ENCODE data around the gene ADAM23.

Gene ADAM23

DNA sequence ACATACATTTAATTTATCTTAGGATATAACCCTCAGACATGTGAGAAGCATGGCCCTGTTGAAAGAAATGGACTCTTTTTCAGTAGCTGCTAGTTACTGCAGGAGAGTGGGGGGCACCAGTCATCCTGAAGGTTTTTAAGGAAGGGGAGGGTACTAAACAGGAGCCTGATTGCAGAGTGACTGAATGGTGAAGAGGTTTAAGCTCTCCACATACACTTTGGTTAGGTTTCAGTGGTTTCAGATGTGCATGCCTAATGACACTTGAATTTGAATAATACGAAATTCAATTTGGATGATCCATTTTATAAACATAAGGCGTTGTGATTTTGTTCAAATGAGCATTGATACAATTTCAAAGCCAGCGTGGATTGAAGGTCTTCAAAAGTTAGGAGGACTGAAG lies 188.0 kb downstream of the ADAM23 start:
- H3K27ac ChIP-seq, result no peak overlapping the region
- TF ChIP-seq, protein P1, sequence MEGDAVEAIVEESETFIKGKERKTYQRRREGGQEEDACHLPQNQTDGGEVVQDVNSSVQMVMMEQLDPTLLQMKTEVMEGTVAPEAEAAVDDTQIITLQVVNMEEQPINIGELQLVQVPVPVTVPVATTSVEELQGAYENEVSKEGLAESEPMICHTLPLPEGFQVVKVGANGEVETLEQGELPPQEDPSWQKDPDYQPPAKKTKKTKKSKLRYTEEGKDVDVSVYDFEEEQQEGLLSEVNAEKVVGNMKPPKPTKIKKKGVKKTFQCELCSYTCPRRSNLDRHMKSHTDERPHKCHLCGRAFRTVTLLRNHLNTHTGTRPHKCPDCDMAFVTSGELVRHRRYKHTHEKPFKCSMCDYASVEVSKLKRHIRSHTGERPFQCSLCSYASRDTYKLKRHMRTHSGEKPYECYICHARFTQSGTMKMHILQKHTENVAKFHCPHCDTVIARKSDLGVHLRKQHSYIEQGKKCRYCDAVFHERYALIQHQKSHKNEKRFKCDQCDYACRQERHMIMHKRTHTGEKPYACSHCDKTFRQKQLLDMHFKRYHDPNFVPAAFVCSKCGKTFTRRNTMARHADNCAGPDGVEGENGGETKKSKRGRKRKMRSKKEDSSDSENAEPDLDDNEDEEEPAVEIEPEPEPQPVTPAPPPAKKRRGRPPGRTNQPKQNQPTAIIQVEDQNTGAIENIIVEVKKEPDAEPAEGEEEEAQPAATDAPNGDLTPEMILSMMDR (conservative IDR thresholded peaks at IDR 0.05), result no peak

DNA sequence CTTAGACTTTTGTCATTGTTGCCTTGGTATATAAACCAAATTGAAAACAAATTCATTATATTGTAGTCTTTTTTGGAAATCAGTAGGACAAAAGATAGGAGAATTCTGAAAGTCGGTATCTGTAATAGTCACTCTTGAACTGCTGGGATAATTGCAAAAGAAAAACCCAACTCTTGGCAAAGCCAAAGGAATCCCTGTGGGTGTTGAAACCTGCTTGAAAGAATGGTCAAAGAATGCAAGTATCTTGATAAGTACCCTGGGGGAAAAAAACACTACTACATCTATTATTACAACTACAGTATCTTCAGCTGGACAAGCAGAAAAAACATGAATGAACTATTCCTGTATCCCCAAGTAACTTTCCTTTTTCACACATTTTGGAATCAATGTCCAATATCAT lies 191.7 kb downstream of the ADAM23 start:
- no peak overlapping the region for H3K27ac ChIP-seq
- TF ChIP-seq, protein P1 (conservative IDR thresholded peaks at IDR 0.05), result no peak

DNA sequence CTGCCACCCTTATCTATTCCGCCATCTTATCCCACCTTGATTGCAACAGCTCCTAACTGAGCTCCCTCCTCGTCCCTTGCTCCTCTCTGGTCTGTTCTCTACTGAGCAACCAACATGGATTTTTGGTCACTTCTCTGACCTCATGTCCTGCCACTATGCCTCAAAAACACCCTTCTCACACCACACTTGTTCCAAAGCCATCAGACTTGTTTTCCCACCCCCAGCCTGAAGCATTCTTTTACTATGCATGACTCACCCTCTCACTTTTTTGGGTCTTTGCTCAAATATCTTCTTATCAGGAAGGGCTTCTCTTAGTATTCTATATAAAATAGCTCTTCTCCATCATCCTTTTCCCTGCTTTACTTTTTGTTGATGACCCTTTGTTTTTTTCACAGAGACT lies 196.3 kb downstream of the ADAM23 start:
- no peak overlapping the region for H3K27ac ChIP-seq
- TF ChIP-seq, protein P1 (conservative IDR thresholded peaks at IDR 0.05), result no peak

DNA sequence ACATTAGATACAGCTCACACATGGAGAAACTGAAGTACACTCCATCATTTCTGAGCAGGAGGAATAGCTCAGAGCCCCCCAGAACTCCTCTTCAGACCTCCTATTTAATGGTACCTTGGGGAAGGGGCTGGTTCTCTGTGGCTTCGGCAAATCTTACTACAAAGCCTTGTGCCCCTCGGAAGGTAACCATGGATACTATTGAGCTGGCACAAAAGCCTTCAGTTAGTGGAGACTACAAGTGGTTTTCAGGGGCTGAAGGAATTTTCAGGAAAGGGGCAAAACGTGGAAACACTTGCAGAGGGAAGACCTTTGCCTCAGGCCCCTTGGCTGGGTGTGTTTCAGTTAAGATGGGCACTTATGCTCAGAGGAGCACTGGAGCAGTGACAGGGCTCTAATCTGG lies 197.9 kb downstream of the ADAM23 start:
- TF ChIP-seq, protein P1 (conservative IDR thresholded peaks at IDR 0.05), result no peak

DNA sequence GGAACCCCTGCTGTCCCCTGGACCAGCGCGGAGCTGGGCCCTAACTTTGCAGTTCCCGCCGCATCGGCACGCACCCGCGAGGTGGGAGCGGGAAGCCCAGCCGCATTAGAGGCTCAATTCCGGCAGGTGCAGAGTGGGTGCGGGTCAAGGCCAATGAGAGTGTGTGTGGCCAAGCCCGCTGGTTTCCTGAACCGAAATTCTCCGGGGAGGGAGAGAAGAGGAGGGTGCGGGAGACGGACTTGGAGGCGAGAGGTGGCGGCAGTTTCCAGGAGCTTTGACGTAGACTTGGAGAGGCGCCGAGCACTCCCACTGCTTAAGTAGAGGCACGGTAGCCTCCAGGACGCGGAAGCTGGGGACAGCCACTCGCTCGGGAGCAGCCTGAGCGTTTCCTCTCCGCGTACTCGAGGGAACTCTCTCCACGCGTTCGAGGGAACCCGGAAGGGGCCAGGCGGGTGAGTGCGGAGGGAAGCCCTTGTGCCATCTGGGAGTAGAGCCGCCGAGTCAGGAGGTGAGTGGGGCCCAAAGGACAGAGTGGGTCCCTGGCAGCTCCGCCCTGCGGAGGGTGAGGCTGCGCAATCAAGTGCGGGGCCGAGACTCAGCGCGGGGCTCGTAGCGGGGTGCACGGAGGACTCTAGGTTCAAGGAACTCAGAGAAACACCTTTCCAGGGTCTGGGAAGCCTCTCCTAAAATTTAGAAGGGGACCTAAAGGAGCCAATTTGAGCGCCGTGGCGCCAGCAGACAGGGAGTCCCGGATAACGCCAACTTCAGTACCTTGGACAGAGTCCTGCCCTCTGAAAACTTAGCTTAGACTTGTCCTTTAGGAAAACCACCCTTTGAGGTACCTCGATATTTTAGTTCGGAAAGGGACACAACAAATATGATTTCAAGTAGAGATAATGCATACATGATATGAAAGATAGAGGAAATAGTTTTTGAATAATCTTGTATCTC lies 199.0 kb downstream of the ADAM23 start, which contains the start of gene FAM237A:
Gene FAM237A (plus strand): TSS at position 413 of the 951 bp plus-strand sequence. CDS start 1,750 bp downstream, outside the sequence.
- TF ChIP-seq, protein P1 (conservative IDR thresholded peaks at IDR 0.05), result no peak
- no peak within 1 kb of the TSS for H3K27ac ChIP-seq

More for the DNA sequence above, 197.9 kb downstream of the ADAM23 start:
- no peak overlapping the region for H3K27ac ChIP-seq

DNA sequence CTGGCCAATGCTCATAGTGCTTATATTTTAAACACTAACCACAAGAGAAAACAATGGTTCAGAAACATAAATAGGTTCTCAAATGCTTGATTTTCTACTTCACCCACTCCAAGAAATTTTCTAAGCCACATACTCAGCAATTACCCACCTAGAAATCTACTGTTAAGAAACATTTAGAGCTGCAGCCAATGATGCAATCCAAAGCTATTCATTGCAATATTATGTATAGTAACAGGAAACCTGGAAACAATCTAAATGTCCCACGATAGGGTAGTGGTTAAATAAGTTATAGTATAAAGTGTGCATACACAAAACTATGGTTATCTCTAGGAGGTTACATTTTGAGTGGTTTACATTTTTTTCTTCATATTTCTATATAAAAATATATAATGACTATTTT lies 204.7 kb downstream of the ADAM23 start:
- TF ChIP-seq, protein P1 (conservative IDR thresholded peaks at IDR 0.05), result no peak
- H3K27ac ChIP-seq, result no peak overlapping the region

DNA sequence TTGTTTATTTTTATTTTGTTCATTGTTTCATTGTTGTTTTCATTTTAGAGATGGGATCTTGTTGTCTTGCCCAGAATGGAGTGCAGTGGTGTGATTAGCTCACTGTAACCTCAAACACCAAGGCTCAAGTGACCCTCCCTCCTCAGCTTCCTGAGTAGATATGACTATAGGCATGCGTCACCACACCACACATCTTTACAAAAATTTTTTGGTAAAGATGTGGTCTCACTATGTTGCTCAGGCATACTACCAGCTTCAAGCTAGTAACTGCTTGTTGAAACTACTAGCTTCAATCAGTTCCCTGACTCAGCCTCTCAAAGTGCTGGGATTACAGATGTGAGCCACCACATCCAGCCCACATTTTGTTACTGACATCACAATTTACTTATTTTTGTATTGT lies 213.8 kb downstream of the ADAM23 start:
- TF ChIP-seq, protein P1 (conservative IDR thresholded peaks at IDR 0.05), result no peak

More for the DNA sequence above, 213.8 kb downstream of the ADAM23 start:
- no peak overlapping the region for H3K27ac ChIP-seq

Measured in VCaP (cell line).